DND-41 (cell line): ENCODE measurements around the gene ZNF470.

Experiments used
- ATAC-seq: fragments of 200-7000 bp; cut with Tn5 transposase; 3 replicates; pipeline ENCODE4 v1.9.1; 2021; ENCODE audit warnings: low read depth; ENCODE audit not compliant: insufficient read depth
- DNase-seq: peaks from one replicate; pipeline ENCODE4 v3.0.0-alpha.2; 2020
- H2AFZ ChIP-seq: 2 replicates; pipeline ENCODE4 v1.6.0; 2012; ENCODE audit warnings: low read depth, low read length
- H3K27ac ChIP-seq: 2 replicates; pipeline ENCODE4 v1.5.1; 2012; ENCODE audit warnings: low read length, inconsistent platforms
- H3K27me3 ChIP-seq: fragments of 200-600 bp; sonication (generic); 2 replicates; pipeline ENCODE4 v1.6.0; 2012; ENCODE audit warnings: low read length, mild to moderate bottlenecking, inconsistent platforms; ENCODE audit not compliant: insufficient read depth, poor library complexity
- H3K36me3 ChIP-seq: 2 replicates; pipeline ENCODE4 v1.5.1; 2012; ENCODE audit warnings: low read length, inconsistent platforms; ENCODE audit not compliant: insufficient read depth
- H3K4me1 ChIP-seq: 2 replicates; pipeline ENCODE4 v1.5.1; 2012; ENCODE audit warnings: mild to moderate bottlenecking, low read length; ENCODE audit not compliant: insufficient read depth
- H3K4me2 ChIP-seq: 2 replicates; pipeline ENCODE4 v1.6.0; 2012; ENCODE audit warnings: mild to moderate bottlenecking, moderate library complexity, low read length, inconsistent platforms; ENCODE audit not compliant: insufficient read depth
- H3K4me3 ChIP-seq, 2 experiments: fragments of 200-600 bp in 1 of 2; shearing (Covaris generic) in 1 of 2; 2 replicates each; pipeline ENCODE4 v1.5.1; 2012 to 2016; ENCODE audit warnings: inconsistent platforms in 2 of 2, low read length in 2 of 2, mild to moderate bottlenecking in 2 of 2, low read depth in 1 of 2, moderate library complexity in 1 of 2
- H3K79me2 ChIP-seq: 2 replicates; pipeline ENCODE4 v1.6.0; 2012; ENCODE audit warnings: low read length, inconsistent platforms; ENCODE audit not compliant: insufficient read depth
- H3K9ac ChIP-seq: 2 replicates; pipeline ENCODE4 v1.6.0; 2012; ENCODE audit warnings: low read depth, mild to moderate bottlenecking, inconsistent platforms, low read length, moderate library complexity
- H3K9me3 ChIP-seq: 2 replicates; pipeline ENCODE4 v1.5.1; 2012; ENCODE audit warnings: low read length, moderate library complexity, mild to moderate bottlenecking, inconsistent platforms; ENCODE audit not compliant: insufficient read depth, severe bottlenecking
- H4K20me1 ChIP-seq: 2 replicates; pipeline ENCODE4 v1.6.0; 2012; ENCODE audit warnings: low read length; ENCODE audit not compliant: insufficient read depth
- EZH2 ChIP-seq: IDR thresholded peaks from 3 replicates; pipeline ENCODE4 v1.6.1; 2012; ENCODE audit warnings: borderline replicate concordance, low read depth, mild to moderate bottlenecking, moderate library complexity, low read length, inconsistent platforms; ENCODE audit not compliant: severe bottlenecking
- TF ChIP-seq, protein P1 (sequence below): IDR thresholded peaks from 2 replicates; pipeline ENCODE4 v1.5.1; 2012; ENCODE audit warnings: borderline replicate concordance, low read length, moderate library complexity, mild to moderate bottlenecking; ENCODE audit not compliant: poor library complexity, severe bottlenecking; ENCODE audit errors: extremely low read depth

ZNF470 gene

DNA sequence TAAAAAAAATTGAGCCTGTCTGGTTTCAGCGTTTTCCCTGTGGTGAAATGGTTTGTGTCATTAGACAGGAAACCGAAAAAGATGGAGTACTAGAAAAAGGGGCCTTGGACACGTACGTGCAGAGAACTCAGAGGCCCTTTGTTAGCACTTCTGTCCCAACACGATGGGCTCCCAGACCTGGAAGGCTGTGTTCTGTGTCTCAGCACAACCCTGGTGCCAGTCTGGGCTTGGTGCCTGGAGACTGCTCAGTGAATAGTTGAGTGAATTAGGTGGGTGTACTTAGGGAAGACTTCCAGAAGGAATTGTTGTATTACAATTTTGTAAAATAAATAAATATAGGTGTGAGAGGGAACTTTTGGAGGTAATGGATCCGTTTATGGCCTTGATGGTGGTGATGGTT is 36.6 kb downstream of the ZNF470 start:
- Histone ChIP-seq H3K79me2 (peaks cover 86% of the 10 kb centered on the region), H2AFZ (no peak overlapping the region), H3K27me3 (no peaks in the 10 kb centered on the region), H3K27ac (no peak overlapping the region), H3K36me3 (peaks cover 43% of the 10 kb centered on the region), H3K4me3 (no peak overlapping the region), H3K4me2 (no peak overlapping the region), H3K9ac (no peak overlapping the region), H4K20me1 (no peaks in the 10 kb centered on the region; the same call in 1 of the 2 replicates), H3K9me3 (peaks cover 25% of the 10 kb centered on the region), H3K4me1 (no peaks in the 10 kb centered on the region)
- DNase-seq: no peak
- ATAC-seq: no peak
- TF ChIP-seq, protein P1, sequence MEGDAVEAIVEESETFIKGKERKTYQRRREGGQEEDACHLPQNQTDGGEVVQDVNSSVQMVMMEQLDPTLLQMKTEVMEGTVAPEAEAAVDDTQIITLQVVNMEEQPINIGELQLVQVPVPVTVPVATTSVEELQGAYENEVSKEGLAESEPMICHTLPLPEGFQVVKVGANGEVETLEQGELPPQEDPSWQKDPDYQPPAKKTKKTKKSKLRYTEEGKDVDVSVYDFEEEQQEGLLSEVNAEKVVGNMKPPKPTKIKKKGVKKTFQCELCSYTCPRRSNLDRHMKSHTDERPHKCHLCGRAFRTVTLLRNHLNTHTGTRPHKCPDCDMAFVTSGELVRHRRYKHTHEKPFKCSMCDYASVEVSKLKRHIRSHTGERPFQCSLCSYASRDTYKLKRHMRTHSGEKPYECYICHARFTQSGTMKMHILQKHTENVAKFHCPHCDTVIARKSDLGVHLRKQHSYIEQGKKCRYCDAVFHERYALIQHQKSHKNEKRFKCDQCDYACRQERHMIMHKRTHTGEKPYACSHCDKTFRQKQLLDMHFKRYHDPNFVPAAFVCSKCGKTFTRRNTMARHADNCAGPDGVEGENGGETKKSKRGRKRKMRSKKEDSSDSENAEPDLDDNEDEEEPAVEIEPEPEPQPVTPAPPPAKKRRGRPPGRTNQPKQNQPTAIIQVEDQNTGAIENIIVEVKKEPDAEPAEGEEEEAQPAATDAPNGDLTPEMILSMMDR: no peak
- no peak for TF ChIP-seq EZH2

DNA sequence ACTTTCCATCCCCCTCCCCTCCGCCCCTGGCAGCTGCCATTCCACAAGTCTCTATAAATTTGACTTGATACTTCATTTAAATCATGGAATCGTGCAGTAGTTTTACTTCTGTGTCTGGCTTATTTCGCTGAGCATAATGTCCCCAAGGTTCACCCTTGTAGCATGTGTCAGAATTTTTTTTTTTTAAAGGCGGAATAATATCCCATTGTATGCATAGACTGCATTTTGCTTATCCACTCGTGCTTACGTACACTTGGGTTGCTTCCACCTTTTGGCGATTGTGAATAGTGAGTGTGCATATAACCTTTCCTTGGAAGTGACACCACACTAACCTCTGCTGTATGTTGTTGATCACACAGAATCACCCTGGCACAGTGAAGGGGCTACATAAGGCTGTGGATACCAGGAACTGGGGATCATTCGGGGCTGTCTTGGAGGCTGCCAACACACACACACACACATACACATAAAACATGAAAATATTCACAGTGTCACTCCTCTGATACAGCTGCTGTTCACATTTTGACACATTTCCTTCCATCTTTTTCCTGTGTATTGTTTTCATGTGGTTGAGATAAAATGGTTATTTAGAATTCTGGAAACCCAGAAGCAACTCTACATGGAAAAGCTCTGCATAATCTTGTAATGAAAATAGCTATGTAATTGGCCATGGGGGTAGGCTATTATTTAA is 41.2 kb downstream of the ZNF470 start:
- H3K4me1 ChIP-seq: no peaks in the 10 kb centered on the region
- no peaks in the 10 kb centered on the region for H4K20me1 ChIP-seq
- H3K4me2 ChIP-seq: no peak overlapping the region
- no peak for ATAC-seq
- H3K4me3 ChIP-seq: no peak overlapping the region
- H3K27me3 ChIP-seq: no peaks in the 10 kb centered on the region
- peaks cover 28% of the 10 kb centered on the region for H3K9me3 ChIP-seq
- H3K36me3 ChIP-seq: peaks cover 48% of the 10 kb centered on the region
- DNase-seq: no peak
- no peak overlapping the region for H3K27ac ChIP-seq
- H3K79me2 ChIP-seq: peaks cover 91% of the 10 kb centered on the region
- no peak for TF ChIP-seq EZH2
- TF ChIP-seq, protein P1: no peak
- no peak overlapping the region for H2AFZ ChIP-seq
- H3K9ac ChIP-seq: no peak overlapping the region

DNA sequence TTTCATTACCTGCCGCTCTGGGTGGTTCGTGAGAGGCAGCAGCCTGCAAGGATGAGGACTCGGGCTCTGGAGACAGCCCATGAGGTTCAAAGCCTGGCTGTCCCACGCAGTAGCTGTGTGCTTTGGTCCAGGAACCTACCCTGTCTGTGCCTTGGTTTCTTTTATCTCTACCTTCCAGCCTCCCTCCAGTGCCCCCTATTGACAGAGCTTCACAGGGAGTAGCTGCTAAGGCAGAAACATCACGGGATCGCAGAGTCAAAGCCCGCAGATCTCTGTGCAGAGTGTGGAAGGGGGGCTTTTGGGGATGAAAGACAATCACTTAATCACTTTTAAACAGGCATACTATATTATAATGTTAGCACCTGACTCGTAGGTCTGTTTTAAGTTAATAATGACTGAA is 44.0 kb downstream of the ZNF470 start:
- no peak for ATAC-seq
- peaks cover 80% of the 10 kb centered on the region for H3K79me2 ChIP-seq

More for the DNA sequence above, 44.0 kb downstream of the ZNF470 start:
- no peak overlapping the region for H2AFZ ChIP-seq
- H3K9ac ChIP-seq: no peak overlapping the region
- no peak overlapping the region for H3K4me2 ChIP-seq
- DNase-seq: no peak
- H3K27ac ChIP-seq: no peak overlapping the region
- H3K9me3 ChIP-seq: peaks cover 12% of the 10 kb centered on the region
- H3K4me3 ChIP-seq: no peak overlapping the region
- TF ChIP-seq EZH2: no peak
- TF ChIP-seq, protein P1: peak; percentile 3
- H3K4me1 ChIP-seq: no peaks in the 10 kb centered on the region
- no peaks in the 10 kb centered on the region for H4K20me1 ChIP-seq
- peaks cover 47% of the 10 kb centered on the region; the same call in 1 of the 2 replicates for H3K36me3 ChIP-seq
- no peaks in the 10 kb centered on the region for H3K27me3 ChIP-seq
